Forelimb muscle (tissue), 1 donor: ENCODE results near the gene CKMT2. TPM values are rescaled to one million over a fixed set of nuclear protein-coding genes. Genes with fewer than 3 reads are reported as not detected.

Source experiments
- DNase-seq: peaks from one replicate; pipeline ENCODE4 v3.0.0-alpha.2; 2013; ENCODE audit warnings: low read depth
- polyA plus RNA-seq: library from polyadenylated mRNA; unstranded; fragments of 120-200 nt; gene quantifications from one replicate; pipeline ENCODE4 v1.2.1, GENCODE V29; 2013; ENCODE audit not compliant: insufficient read length

The CKMT2 gene
- polyA plus RNA-seq = 102 TPM

DNA sequence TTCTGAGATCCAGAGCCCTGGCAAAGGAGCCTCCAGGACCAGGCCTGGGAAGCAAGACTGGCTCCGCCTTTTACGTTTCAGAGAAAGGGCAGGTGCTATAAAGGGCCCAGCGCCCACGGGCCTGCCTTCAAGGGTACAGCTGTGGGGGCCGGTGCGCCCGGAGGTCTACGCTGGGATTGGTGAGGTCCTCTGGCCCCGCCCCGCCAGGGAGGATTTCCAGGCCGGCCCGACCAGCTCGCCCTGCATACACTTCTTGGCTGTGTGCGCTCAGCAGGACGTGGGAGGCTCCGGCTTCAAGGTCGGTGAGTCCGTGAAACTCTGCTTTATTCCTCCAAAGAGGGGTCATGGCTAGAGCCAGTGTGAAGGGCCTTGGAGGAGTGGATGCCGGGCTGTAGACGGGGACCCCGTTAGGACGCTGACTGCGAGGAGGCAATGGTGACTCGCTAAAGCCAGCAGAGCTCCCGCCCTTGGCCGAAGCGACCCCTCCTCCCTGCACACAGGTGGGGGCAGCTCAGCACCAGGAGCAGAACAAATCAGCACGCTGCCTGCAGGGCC is at the start of gene CKMT2:
Gene CKMT2 (plus strand): TSS at position 243 of the 555 bp plus-strand sequence. CDS start 17,811 bp downstream, outside the sequence.
- DNase-seq = no peak

DNA sequence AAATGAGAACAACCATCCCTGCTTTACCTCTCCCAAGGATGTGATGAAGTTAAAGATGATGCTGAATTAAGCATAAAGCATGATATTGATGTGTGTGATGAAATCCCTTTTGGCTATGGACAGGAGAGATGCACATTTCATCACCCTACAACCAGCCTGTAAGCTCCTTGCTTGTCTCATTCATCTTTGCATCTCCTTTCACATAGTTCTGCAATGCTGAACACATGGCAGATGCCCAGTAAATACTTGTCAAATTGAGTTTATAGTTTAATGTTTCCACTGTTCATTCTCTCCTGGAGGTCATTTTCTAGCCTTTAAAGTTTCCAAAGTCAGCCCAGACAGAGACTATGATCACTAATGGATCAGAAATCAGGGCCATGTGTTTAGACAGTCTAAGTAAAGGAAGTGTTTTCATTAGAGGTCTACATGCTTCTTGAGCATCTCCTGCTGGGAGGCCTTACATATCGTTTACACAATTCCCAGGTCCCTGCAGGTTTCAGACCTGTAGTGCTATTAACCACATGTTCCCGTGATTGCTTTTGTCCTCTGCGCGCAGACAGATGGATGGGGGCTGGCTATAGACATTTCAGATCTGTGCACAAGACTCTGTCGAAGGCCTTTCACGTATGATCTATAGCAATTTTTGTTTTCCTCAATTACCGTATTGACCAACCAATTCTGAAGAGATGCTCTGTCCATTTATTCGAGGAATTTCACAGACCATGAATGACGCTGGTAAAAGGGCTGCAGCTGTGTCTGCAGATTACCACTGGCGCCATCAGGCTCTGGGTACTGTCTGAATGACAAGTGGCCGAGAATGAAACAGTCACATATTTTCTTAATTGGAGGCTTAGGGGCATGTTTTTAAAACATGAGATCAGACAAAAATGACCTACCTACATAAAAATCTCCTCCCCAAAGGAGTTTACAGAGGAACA is 49.0 kb upstream of the CKMT2 start:
- DNase-seq = no peak

DNA sequence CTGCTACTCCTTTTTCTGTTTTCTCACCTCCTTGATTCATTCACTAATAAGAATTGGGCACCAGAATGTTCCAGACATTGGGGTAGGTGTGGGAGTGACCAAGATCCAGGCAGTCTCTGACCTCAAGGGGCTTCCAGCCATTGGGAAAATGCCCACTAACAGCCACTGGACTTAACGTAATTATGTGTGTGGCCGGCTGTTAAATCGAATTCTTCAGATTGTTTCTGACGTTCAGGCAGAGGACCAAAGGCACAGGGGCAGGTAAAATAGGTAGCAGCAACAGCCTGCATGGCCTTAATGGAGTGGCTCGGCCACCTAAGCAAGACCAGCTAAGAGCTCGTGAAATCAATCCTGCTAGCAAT is 48.4 kb upstream of the CKMT2 start:
- DNase-seq = no peak

DNA sequence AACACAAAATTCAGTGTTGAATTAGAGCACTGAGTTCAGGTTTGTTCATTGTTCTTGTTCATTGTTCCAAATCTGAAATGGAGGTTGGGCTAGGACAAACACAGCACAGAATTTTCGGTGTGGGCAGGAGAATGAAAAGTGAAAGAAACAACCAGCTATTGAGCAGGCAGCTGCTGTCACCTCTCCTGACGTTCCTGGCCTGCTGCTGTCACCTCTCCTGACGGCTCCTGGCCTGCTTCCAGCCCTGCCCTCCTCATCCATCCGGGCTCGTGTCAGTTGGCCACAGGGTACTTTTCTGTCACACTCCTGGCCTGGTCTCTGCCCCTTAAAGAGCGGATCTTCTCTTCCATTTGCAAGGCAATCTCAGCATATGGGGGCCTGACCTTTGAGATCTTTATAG is 45.2 kb upstream of the CKMT2 start:
- no peak for DNase-seq

DNA sequence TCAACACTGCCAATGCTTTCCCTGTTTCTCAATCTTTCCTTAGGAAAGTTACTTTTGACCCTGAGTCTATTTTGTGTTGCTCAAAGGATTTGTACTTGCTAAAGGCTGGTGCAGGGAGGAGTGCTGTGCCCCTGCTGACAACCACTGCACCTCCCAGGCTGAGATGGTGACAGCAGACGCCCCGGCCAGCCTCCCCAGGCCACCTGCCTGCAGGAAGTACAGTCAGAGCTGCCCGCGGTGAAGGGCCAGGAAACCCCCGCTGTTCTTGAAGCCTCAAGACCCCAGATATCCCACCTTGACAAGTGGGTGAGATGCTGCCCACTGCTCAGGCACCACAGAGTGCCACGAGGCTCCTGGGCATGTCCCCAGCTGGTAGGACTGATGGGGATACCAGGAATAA is 44.2 kb upstream of the CKMT2 start:
- DNase-seq = no peak

DNA sequence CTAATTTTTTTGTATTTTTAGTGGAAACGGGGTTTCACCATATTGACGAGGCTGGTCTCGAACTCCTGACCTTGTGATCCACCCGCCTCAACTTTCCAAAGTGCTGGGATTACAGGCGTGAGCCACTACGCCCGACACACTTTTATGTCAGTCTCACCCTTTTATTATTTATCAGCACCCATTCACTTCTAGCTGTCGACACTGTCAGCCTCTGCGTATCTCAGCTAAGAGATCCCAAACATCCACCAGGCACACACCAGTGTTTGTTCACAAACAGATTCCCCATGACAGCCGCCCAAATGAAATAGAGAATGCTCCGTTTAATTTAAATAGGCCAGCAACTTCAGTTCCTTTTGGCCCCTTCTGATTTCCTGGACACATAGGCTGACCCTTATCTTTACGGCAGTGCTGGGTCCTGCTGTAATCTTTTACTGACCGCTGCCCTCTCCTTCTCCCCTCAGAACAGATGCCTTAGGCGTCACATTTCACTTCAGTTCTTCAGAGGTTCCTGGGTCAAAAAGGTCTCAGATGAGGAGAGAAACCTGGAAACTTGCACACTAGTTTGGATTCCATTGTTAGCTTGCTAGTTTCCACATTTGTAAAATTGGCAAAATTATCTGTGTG is 43.1 kb upstream of the CKMT2 start:
- DNase-seq = no peak

DNA sequence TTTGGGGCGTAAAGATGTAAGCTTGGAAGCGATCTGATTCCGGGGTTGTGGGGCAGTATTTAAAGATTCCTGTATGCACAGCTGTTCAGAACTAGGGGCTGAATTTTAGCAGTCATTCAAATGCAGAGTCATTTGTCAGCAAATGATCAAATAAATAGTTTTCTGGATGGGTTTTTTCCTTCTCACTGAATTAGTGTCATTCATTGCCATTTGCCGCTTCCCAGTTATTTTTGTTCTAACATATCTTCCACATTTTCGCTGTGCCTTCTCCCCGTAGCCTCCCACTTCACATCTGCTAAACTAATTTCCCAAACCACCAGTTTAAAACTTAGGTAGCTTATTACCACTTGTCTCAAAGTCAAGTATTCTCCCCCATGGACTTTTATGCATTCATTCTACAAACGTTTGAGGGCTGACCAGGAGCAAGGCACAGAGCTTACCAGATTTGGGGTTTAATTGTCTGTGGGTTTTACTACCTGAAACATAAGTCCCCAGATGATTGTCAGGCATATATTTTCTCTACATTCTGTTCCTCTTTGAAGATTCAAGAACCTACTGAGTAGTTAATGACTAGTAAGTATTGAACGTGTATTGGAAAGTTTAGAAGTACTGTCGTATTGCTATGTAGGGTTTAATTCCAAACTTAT is 41.3 kb upstream of the CKMT2 start:
- no peak for DNase-seq

DNA sequence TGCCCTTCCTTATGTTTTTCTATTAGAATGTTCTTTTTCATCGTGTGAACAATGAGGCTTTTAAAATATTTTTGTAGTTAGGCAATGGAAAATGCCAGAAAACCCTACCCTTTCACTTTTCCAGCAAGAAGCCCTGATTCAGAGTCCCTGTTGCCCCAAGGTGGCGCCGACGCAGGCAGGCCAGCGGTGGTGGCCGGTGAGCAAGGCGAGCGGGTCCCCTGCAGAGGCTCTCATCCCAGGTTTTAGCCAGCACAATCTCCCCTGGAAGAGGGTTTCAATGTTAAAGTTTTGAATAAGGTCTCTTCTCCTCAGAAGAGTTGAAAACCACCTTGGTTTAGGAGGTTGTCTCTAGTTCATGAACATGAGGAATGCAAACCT is 40.8 kb upstream of the CKMT2 start:
- no peak for DNase-seq

DNA sequence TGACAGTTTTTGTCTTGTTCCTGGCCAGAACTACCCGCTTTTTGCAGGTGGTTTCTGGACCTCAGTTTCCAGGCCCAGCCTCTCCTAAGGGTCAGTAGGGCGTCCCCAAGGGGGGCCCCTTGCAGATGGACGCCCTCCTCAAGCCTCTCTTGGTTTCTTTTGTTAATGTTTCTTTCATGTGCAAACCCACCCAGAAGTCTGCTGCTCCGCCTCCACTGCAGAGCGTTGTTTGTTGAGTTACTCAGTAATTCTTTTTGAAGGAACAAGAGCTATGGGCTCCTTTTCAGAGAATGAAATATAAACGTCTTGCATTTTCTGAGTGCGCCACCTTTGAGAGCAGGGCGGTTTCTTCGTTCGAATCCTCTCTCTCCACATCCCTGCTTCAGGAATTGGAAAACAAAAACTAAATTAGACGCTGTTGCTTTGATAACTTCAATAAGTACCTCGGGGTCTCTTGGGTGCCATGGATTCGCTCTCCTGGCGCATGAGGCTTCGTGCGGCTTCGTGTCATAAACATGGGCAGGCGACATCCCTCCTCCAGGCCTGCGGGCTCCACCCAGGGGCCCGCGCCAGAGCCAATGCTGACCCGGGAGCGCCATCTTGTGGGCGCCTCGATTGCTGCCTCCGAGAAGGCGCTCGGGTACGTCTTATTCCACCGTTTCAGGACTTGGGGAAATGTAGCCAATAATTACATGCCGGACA is 38.3 kb upstream of the CKMT2 start:
- peak; percentile 17 for DNase-seq

DNA sequence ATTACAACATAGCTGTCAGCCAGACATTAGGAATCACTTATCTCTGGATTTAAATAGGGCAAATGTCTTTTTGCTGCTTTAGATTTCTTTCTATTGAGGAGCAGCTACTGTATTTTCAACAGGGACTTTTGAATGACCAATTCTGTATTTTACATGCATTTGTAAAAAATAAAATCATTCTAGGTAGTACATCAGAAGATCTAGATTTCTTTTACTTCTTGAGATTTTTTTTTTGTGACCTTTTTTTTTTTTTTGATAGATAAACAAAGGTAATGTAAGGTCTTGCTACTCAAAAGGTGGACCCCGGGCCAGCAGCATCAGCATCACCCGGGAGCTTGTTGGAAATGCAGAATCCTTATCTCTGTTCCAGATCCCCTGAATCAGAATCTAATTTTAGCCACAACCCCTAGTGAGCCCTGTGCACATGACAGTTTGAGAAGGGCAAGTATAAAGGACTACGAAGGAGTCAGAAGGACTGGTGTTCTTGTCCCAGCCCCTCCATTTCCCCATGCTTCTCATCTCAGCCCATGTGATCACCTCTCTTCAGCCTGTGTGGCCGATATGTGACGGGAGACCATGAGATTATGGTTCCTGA is 37.7 kb upstream of the CKMT2 start:
- DNase-seq = no peak

DNA sequence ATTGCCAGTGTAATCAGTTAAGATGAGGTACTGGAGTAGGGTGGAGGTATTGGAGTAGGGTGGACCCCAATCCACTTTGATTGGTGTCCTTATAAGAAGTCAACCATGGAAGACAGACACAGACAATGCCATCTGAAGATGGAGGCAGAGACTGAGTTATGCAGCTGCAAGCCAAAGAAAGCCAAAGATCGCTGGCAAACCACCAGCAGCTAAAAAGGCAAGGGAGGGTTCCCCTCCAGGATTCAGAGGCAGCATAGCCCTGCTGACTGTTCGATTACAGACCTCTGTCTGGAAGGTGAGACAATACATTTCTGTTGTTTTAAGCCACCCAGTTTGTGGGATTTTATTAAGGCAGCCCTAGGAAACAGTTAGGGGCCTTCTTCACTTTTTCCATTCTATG is 30.5 kb upstream of the CKMT2 start:
- no peak for DNase-seq

DNA sequence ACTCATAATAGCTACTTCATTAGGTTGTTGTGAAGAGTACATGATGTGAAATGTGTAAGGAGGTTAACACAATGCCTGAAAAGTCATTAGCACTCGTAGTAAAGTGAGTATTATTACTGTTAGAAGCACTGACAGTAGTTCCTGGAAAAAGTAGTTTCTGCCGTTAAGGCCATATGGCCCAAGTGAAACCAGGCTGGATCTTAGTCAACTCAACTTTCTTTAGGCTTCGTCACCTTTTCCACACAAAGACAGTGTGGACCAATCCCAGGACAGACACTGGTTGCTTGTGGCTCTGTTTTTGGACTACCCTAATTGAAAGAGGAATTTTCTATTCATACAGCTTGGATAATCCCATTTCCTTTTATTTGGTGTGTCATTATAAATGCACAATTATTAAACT is 29.4 kb upstream of the CKMT2 start:
- DNase-seq = no peak

DNA sequence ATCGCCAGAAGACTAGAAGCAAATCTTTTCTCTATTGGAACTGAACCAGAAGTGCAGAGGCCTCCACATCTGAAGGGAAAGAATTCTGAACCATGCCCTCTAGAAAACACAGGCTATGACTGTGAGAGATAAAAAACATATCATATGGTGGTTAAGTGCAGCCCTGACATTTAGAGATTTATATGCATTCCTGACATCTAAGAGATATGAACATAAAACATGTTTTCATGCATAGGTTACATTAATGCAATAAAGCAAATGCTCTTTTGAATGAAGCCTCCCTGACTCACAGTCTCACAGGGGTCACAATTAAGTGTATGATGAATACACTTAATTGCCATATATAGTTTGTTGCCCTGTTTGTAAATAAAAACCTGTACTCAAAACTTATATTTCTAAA is 28.9 kb upstream of the CKMT2 start:
- DNase-seq = no peak

DNA sequence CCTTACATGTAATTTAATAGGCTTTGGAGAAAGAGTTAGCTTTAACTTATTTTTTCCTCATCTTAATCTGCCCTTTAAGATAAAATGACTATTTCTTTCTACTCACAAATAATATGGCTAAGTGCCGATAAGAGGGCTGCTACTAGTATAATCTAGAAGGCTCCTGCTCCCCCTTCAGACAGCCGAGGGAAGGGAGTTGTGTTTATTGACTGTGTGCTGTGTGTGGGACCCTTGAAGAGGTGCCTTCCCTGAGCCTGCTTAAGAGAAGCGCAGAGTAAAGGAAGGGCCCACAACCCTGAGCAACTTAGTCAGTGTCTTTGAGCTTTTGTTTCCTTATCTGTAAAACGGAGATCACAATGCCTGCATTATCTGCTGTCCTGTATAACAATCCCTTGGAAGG is 28.1 kb upstream of the CKMT2 start:
- no peak for DNase-seq

DNA sequence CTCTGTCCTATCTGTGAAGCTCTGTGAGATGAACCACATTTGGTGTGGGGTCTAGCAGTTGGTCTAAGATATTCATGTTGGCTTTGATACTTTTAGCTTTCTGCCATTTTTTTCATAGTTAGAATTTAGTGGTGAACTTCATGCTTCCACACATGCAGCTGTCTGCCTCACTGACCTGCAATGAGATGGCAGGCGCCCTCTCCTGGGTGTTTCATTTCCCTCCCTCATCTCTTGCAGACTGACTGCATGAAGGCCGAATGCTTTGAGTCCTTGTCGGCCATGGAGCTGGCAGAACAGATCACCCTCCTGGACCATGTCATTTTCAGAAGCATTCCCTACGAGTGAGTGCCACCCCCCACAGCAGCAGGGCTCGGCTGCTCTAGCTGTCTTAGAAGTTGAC is 26.1 kb upstream of the CKMT2 start:
- DNase-seq = no peak

DNA sequence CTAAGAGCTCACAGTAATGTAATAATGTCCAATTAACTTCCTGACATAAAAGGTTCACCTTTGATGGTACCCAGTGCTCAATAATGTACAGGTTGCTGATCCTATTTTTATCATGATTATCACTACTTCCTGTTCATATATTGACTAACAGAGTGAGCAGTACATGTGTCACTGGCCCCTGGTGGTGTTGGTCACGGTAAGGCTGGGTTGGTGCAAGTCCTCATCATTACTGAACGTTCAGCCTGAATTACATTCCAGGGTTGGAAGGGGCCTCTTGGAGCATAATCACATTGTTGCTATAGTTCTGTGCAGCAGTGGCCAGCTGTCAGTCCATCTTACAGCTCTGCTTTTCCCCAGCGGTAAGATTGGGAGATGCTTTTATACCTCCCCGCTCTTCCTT is 24.2 kb upstream of the CKMT2 start:
- DNase-seq = no peak

DNA sequence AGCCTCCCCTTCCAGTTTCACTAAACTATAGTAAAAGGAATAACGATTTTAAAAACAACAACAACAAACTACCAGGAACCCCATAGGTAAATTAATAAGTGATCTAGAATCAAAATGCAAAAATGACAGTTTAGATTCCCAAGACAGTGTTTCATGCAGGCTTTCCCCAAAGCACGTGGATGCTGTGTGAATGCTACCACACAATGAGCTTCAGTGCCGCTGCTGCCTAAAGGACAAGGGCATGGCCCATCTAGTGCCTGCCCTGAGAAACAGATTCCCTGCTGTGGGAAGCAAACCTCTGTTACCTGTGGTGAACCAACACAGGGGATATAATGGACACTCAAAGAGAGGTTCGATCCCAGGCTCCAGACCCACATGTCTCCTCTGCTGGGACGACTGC is 23.7 kb upstream of the CKMT2 start:
- no peak for DNase-seq

DNA sequence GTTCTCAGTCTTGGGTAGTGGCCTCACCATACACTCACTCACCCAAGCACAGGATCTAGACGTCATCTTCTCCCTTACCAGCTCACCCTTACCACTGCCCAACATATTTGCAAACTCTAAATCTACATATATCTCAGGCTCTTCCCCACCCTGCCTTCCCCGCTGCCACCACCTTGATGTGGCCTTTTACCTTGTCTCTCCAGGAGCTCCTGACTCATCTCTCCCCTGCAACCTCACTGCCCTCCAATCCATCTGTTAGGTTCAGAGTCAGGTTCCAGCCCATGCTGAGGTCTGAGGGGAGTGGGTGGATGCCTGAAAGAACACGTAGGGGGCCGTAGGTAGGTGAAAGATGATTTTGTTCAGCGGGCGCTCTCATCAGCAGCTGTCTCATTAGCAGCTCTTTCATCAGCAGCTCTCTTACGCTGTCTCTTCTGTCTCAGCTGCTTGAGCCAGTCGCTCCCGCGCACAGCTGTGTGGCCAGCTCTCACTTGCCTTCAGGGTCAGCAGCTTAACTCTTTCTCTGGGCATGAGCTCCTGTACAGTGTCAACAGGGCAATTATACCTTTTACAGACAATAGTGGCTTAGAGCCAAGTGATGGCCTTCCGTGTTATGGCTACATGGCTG is 23.1 kb upstream of the CKMT2 start:
- DNase-seq = no peak

DNA sequence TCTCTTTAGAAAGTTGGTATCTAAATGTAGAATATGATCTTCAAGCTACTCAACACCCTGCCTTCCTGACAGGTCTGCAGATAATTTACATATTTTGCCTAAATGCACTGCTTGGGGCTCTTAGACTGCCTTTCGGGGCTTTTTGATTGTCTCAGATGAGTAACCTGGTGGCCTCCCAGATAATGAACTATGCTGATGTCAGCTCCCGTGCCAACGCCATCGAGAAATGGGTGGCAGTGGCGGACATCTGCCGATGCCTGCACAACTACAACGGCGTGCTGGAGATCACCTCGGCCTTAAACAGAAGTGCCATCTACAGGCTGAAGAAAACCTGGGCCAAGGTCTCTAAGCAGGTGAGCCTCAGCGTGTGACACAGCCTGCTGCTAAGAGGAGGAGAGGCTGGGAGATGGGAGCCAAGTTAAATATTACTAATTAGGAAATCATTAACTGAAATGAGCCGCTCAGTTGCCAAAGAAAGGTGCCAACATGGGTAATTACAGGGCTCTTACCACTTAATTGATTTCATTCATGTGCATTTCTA is 20.8 kb upstream of the CKMT2 start:
- no peak for DNase-seq

DNA sequence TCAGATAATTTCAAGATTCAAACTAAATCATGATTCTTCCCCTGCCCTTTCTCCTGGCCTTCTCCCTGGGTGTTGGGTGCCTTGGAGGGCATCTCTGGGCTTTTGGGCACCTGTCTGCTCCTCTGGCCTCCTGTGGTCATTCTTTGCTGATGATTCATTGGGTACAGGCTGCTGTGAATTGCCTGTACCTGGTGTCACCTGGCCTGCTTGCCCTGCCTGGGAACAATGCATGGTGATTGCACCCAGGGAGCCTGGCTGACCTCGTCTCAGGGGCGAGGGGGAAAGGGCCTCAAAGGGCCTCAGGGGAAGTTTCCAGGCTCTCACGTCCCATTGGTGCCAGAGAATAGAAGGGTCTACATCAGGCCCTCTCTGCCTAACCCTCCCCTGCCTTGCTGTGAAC is 20.1 kb upstream of the CKMT2 start:
- DNase-seq = no peak

DNA sequence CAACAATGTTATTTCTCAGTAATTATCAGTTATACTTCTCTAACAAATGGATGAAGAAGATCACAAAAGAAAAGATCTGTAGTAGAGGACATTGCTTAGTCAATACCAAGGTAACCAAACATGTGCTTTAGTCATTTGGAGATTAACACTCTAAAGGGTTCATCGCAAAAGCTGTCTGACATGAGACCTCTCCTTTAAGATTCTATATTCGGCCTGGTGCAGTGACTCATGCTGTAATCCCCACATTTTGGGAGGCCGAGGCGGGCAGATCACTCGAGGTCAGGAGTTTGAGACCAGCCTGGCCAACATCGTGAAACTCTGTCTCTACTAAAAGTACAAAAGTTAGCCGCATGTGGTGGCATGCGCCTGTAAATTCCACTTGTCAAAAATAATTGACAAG is 18.3 kb upstream of the CKMT2 start:
- no peak for DNase-seq
